Fibroblast of peridontal ligament (primary cell): ENCODE results near the gene UST.

Experiments used
- DNase-seq: peaks from one replicate; pipeline ENCODE4 v3.0.0-alpha.2; 2010; ENCODE audit errors: extremely low read depth

UST gene, protein sequence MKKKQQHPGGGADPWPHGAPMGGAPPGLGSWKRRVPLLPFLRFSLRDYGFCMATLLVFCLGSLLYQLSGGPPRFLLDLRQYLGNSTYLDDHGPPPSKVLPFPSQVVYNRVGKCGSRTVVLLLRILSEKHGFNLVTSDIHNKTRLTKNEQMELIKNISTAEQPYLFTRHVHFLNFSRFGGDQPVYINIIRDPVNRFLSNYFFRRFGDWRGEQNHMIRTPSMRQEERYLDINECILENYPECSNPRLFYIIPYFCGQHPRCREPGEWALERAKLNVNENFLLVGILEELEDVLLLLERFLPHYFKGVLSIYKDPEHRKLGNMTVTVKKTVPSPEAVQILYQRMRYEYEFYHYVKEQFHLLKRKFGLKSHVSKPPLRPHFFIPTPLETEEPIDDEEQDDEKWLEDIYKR

GRCh38 chr6:148746363-148747144, at the start of gene UST:
Gene UST (plus strand): TSS chr6:148747030. CDS start chr6:148747431, 401 bp downstream.
- peak; percentile 95 for DNase-seq

- DNase-seq: no peak
Measured at GRCh38 chr6:148697895-148698440, 48.9 kb upstream of the UST start.

GRCh38 chr6:148698671-148699180, 48.1 kb upstream of the UST start:
- no peak for DNase-seq

DNA sequence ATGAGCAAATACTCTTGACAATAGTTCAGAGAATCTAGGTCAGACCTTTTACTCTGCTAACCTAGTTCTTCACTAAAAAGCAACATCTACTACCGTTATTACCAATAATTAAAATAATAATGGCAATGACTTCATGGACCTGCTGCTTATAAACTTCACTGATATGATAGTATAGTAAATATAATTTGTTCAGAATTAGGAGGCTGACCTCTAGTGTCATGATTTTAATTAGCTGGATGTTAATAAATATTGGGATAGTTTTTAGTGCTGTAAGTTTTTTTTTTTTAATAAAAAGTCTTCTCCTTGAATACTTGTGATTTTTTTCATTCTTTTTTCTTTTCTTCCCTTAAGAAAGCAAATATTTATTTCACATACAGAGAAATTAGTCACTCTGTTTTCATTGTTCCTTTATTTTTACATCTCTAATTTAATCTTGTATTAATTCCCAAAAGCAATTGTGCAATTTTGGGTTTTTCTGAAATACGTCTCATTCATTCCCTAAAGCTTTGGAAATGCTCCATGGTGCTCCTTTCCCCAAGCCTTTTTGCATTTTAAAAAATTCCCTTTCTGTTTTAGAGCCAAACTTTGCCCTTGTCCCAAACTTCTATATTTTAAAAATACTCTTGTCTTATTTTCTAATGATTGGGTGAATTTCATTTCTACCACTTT, 46.6 kb upstream of the UST start:
- DNase-seq: peak; percentile 60

DNA sequence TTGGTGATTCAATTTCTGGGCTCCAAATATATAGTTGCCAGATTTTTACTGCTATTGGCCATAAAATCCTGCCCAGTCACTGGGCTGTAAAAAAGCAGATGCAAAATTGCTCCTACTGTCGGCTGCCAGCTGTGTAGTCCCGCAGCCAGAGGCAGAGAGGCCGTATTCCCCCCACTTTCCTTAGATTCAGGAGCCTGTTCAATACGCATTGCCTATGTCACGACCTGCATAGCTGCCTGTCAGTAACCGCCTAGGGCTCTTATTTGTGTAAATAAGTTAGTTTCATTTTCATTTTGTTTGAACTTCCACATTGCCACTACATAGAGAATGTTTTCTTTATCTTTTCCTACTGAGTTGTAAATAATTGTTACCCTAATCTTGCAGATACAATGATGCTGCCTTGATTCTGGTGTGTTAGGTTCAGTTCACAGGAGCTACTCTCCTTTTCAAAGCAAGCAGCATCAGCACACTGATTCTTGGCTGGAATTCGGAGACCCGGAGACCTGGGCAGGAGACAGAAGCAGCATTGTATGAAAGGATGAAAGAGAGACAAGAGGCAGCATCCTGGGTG, 46.0 kb upstream of the UST start:
- peak; percentile 67 for DNase-seq

DNA sequence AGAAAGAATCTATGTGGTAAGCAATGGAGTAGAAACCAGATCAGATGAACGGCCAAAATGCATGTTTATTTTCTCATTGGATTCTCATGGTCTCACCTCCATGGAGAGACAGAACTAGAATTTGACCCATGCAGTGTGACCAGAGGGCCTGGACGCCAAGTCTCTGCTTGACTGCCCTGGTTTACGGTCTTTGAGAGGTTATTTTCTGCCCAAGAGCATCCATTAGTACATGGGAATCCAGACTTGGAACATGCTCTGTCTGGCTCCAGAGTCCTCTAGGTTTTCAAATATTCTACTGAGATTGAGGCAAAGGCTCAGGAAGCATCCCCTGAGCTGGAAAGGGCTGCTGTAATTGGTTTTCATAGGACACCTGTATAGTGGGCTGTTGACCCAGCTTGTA, 45.5 kb upstream of the UST start:
- DNase-seq: no peak

DNA sequence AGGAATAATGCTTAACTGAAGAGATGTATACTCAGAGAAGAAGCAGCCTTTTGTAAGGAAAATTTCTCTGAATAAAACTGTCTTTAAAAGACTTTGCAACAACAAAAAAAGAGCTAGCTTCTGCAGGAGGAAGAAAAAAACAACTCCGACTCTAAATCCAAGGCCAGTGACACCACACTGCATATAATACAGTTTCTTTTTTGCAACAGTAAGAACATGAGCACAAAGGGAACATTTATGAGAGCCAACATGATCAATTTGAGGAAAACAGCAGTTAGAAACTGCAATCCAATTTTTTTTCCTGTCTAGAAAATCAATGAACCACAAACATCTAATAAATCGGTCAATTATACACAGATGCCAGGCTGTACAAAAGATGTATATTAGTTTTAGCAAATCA, 42.9 kb upstream of the UST start:
- DNase-seq: no peak

DNA sequence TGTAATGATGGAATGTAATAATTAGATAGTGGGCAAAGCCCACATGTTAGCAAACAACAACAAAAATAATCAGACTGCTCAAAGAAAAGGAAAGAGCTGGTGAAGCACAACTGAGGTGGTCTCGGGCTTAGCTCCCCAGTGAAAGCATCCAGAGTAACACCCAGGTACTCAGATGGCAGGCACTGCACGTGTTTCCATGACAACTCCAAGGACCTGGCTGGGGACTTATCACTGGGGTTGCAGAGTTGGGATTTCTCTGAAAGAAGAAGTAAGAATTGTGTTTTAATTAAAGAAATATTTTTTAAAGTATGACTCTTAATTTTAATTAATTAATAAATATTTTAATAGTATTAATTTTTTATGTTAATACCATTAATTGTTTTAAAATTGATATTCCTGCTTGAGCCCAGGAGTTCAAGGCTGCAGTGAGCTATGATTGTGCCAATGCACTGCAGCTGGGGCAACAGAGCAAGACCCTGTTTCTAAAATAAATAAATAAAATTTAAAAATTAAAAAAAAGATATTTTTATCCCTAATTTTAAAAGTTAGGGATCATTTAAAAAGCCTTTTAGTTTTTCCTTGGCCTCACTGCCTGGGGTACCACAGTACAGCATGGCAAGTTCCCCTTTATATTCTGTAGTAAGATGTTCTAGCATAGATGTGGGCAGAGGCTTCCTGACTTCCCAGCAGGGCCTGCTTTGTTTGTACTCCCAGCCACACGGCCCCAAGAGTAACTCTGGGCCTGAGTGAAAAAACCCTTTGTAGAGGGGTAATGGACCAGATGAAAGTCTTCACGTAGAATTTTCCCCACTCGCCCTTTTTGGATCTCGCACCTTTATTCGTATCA, 42.2 kb upstream of the UST start:
- DNase-seq: no peak

DNA sequence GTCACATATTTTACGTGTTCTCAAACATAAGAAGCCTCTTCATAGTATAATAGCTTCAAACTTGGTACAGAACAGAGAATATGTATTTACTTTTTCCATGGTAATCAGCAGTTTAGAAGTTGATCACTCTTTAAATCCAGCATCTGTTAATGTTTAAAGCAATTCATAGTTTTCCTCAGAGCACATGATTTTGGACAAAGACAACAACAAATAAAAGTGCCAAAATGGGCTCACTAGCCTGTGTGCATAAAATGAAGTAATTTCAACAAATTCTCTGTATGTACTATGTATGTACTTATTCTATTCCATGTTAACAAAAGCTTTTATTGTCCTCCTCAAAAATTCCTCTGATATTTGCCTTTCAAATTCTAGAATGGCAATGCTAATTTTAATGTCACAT, 38.1 kb upstream of the UST start:
- peak; percentile 29 for DNase-seq

GRCh38 chr6:148709577-148709976, 37.3 kb upstream of the UST start:
- no peak for DNase-seq

DNA sequence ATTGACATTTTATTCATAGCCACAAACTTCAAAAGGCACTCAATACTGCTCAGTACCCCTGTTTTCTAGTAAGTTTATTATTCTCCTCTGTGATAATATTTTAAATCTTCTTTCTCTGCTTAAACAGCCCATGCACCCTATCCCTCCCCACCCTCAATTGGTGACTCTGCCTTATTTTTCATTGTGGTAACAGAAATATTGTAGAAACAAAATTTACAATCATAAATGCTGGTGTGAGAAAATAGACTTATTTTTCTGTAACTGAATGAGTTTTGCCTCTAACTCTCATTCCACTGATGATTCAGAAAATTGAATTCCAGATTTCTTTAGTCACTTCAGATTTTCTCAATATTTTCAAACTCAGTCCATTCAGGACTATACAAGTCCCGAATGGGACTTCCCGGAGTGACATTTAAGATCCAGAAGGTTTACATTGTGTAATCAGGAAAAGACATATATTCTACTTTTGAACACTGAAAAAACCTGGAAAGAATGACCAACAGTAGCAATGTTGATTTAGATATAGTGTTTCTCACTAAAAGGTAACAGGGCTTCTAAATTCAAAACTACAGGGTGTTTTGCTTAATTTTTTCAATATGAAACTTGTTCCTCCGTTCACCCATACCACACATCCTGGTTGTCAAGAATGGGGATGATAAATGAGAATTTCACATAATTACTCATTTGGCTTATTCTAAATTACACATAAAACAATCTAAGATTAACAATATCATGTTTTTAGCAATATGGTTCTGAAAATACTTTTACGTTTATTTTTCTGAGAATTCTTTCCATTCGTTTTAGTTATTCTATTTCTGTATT, 34.8 kb upstream of the UST start:
- peak; percentile 32 for DNase-seq

DNA sequence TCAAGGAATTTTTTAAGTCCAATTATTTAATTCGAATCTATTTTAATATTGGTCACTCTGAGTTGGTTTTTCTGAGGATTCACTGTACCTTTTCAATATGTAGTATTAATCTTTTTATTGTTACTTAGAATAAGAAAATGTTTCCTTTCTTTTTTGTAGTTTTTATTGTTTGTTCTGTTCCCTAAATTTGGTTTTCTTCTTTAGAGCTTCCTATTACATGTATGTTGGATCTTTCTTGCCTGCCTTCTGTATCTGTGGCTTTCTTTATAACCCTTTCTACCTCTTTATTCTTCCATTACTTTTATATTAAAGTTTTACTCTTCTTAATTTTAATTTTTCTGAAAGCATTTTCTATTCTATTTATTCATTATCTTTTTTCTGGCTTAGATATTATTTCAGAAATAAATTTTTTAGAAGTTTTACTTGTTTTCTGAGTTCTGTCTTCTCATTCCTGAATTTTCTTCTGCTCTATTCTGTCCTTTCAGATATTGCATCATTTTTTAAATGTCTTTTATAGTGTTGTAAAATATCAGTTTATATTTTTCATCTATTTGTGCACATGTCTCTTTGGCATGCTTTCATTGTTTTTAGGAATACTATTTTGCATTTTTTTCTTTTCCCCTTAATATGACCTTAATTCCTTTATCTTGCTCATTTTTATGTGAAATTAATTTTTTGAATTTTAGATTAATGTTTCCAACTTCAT, 33.6 kb upstream of the UST start:
- DNase-seq: no peak

DNA sequence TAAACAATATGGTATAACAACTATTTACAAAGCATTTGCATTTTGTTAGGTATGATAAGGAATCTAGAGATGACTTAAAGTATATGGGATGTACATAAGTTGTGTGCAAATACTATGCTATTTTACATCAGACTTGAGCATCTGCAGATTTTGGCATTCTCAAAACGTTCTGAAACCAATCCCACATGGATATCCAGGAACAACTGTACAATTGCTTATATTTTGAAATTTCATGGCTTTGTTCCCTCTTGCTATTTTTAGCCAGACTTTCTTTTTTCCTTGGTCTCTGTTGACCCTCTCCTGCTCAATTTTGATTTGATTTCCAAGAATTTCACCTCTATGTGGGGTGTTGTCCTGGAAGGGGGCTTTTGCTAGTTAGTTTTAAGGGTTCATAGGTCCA, 32.9 kb upstream of the UST start:
- peak; percentile 61 for DNase-seq

DNA sequence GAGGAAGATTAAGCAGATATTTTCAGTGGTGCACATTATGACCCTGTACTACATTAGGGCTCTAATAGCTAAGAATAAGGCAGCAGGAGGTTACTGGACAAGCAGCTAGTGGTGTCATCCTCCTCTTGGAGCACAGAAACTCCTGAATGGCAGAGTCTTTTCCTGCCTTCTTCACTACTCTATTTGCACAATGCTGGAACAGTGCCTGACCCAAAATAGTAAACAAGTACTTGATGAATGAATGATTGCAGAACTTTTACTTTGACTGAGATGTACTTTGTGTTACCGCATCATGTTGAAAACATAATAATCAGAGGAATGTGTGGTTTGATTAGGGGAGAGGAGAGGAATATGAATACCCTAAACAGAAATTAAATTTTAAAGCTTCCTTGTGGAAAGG, 30.0 kb upstream of the UST start:
- DNase-seq: peak; percentile 64

DNA sequence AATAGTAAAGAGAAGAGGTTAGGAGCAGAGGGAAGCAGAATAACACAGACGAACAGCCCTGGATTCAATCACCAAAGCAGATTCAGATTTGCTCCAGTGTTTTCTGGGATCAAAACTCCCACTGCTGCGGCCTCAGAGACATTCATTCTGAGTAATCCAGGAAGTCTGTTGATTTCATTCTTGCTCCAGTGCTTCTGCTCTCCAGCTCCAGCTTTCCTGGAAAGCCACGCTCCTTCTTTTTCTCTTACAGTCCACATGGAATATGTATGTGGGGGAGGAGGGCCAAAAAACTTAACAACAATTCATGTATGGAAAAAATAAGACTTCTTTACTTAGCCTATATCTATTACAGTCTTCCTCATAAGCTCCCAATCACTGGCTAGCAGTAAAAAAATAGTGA, 26.4 kb upstream of the UST start:
- peak; percentile 43 for DNase-seq

GRCh38 chr6:148720897-148721296, 25.9 kb upstream of the UST start:
- DNase-seq: no peak

- DNase-seq: peak; percentile 81
Measured at GRCh38 chr6:148723484-148723883, 23.3 kb upstream of the UST start.

GRCh38 chr6:148724428-148724827, 22.4 kb upstream of the UST start:
- DNase-seq: no peak

DNA sequence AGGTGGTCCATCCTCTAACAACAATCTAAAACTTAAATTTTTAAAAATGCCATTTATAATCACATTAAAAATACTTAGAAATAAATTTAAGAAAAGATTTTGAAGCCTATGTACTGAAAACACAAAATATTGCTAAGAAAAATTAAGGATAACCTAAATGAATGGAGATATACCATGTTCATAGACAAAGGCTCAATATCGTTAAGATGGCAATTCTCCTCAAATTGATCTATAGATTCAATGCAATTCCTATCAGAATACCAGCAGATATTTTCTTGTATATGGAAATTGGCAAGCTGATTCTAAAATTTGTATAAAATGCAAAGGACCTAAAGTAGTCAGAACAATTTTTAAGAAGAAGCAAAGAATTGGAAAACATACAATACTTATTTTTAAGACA, 19.7 kb upstream of the UST start:
- DNase-seq: no peak
